Common myeloid progenitor, CD34-positive (primary cell): ENCODE measurements around the gene WDR27.

Source experiments
- CTCF ChIA-PET: fragments of 350-600 bp; sonication (Branson Sonifier 250); formaldehyde crosslinking; loops from one replicate; lab custom pipeline; 2021; ENCODE audit warnings: antibody characterized with exemption; lab: Charles Lee
- POLR2A ChIA-PET: fragments of 350-600 bp; sonication (Branson Sonifier 250); formaldehyde crosslinking; loops from one replicate; lab custom pipeline; 2021; ENCODE audit warnings: antibody characterized with exemption; lab: Charles Lee
- DNase-seq, 3 donors: peaks; one replicate each; pipeline versions ENCODE4 v3.0.0 to v3.0.0-alpha.2; 2013
- H3K27ac ChIP-seq, 2 experiments: 1 replicate in 1 of 2; 2 replicates in 1 of 2; pipeline ENCODE4 v1.7.0; 2013; ENCODE audit warnings: inconsistent platforms in 2 of 2, low read length in 2 of 2, mild to moderate bottlenecking in 2 of 2, low read depth in 1 of 2, moderate library complexity in 1 of 2; ENCODE audit not compliant: severe bottlenecking in 2 of 2, insufficient read depth in 1 of 2, poor library complexity in 1 of 2
- H3K27me3 ChIP-seq, 5 experiments: replicated peaks in 2 of 5; 1 replicate in 3 of 5; 2 replicates in 2 of 5; pipeline versions ENCODE4 v1.6.1 to v1.7.0; 2013; ENCODE audit warnings: low read length in 4 of 5, mild to moderate bottlenecking in 2 of 5, moderate library complexity in 2 of 5, inconsistent platforms in 1 of 5; ENCODE audit not compliant: insufficient read depth in 5 of 5, control insufficient read depth in 4 of 5
- H3K36me3 ChIP-seq, 4 experiments: 1 replicate in 2 of 4; 2 replicates in 2 of 4; pipeline versions ENCODE4 v1.6.1 to v1.7.0; 2013; ENCODE audit warnings: low read length in 3 of 4, control low read depth in 1 of 4, mild to moderate bottlenecking in 1 of 4; ENCODE audit not compliant: control insufficient read depth in 4 of 4, insufficient read depth in 4 of 4
- H3K4me1 ChIP-seq, 4 experiments: 1 replicate in 3 of 4; 2 replicates in 1 of 4; pipeline versions ENCODE4 v1.6.1 to v1.7.1; 2013; ENCODE audit warnings: low read length in 3 of 4, mild to moderate bottlenecking in 3 of 4, control low read depth in 1 of 4, inconsistent platforms in 1 of 4, moderate library complexity in 1 of 4; ENCODE audit not compliant: control insufficient read depth in 4 of 4, insufficient read depth in 4 of 4; ENCODE audit errors: control extremely low read depth in 1 of 4
- H3K4me3 ChIP-seq, 7 experiments: 1 replicate in 4 of 7; 2 replicates in 3 of 7; pipeline versions ENCODE4 v1.5.1 to v1.7.0; 2013; ENCODE audit warnings: mild to moderate bottlenecking in 7 of 7, low read length in 6 of 7, moderate library complexity in 6 of 7, inconsistent platforms in 2 of 7, low read depth in 2 of 7, control low read depth in 1 of 7; ENCODE audit not compliant: insufficient read depth in 4 of 7, control insufficient read depth in 1 of 7; ENCODE audit errors: extremely low read depth in 1 of 7
- H3K9me3 ChIP-seq, 5 experiments: 1 replicate in 4 of 5; 2 replicates in 1 of 5; pipeline versions ENCODE4 v1.6.1 to v1.7.1; 2013; ENCODE audit warnings: low read length in 4 of 5, mild to moderate bottlenecking in 2 of 5, inconsistent platforms in 1 of 5, low read depth in 1 of 5, moderate library complexity in 1 of 5; ENCODE audit not compliant: control insufficient read depth in 4 of 5, insufficient read depth in 2 of 5; ENCODE audit errors: control extremely low read depth in 1 of 5
- WGBS: methylation state at CpG from one replicate; pipeline ENCODE4 v1.1.5; 2013; ENCODE audit not compliant: insufficient coverage; 5-methylcytosine and 5-hydroxymethylcytosine counted together

WDR27 gene

DNA sequence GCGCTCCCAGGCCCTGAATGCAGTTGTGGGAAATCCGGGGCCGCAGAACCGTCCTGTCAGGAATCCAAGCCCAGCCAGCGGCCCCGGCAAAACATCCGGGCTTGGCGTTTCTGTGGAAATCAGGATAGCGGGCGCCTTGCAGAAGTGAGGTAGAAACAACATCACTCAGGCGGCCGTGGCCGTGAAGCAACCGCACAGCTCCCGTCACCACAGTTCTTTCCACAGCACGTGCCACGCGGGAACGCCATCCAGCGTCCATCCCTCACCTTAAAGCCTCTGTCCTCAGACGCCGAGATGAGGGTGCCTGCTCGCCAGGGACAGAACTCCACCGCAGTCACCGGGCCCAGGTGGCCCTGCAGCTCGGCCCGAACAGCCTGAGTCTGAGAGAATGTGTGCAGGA lies 34.1 kb downstream of the WDR27 start:
- 99% methylated on average over 27 of the region's 27 CpGs for WGBS
- DNase-seq = no peak
- Histone ChIP-seq H3K27ac (no peak overlapping the region), H3K4me1 (peaks cover 0 to 15% (median 7%) of the 10 kb centered on the region in 4 experiments), H3K27me3 (no peaks in the 10 kb centered on the region), H3K36me3 (peaks cover 5 to 62% (median 47%) of the 10 kb centered on the region in 4 experiments), H3K9me3 (no peaks in the 10 kb centered on the region), H3K4me3 (no peak overlapping the region)
- POLR2A ChIA-PET = no interaction called here
- CTCF ChIA-PET = no interaction called here

DNA sequence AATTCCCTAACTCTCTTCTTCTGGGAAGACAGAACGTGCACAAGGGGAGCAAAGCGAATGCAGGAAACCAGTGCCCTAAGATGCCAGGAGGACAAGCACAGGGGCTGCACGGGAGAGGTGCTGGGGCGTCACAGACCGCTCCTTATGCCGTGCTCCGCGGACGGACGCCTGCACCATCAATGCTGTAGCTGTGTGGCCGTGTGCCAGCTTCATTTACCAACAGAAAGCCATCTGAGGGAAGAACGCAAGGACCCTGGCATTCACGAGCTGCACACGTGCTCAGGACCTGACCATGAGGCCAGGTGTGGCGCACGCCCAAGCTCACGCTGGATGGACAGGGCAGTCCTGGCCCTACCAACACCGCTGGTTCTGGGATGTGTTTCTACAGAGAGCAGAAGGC lies 35.4 kb downstream of the WDR27 start:
- Histone ChIP-seq H3K4me1 (peaks cover 0 to 15% (median 7%) of the 10 kb centered on the region in 4 experiments), H3K4me3 (no peak overlapping the region), H3K27me3 (no peaks in the 10 kb centered on the region), H3K36me3 (peaks cover 9 to 60% (median 44%) of the 10 kb centered on the region in 4 experiments), H3K27ac (no peak overlapping the region), H3K9me3 (no peaks in the 10 kb centered on the region)
- CTCF ChIA-PET = interaction anchor here (0.6 kb wide), 1 partner anchor 18 kb away, joined by 3 read pairs; no protein-coding TSS in a partner anchor
- no peak for DNase-seq
- POLR2A ChIA-PET = no interaction called here
- 99% methylated on average over 18 of the region's 18 CpGs for WGBS

DNA sequence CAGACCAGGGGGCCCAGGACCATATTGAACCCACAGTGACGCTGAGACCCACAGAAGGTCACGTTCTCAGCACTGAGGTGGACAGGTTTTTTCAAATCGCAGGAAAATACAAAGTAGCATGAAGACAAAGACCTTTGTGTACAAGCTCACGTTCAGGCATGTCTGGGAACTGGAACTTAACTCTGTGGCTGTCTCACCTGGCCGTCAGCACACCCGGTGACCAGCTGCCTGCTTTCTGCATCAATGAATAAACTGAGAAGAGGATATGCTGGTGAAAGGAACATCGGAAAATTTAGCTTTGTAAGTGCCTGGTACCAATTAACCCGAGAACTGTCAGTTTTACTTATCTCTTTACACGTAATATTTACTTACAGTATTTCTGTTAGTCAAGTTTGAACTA lies 36.5 kb downstream of the WDR27 start:
- CTCF ChIA-PET = interaction anchor here (0.9 kb wide), 1 partner anchor 12 kb away, joined by 4 read pairs; no protein-coding TSS in a partner anchor
- Histone ChIP-seq H3K27me3 (no peaks in the 10 kb centered on the region), H3K4me3 (no peak overlapping the region), H3K36me3 (peaks cover 11 to 61% (median 43%) of the 10 kb centered on the region in 4 experiments), H3K27ac (no peak overlapping the region), H3K9me3 (no peaks in the 10 kb centered on the region), H3K4me1 (peaks cover 0 to 11% (median 6%) of the 10 kb centered on the region in 4 experiments)
- 89% methylated on average over 7 of the region's 9 CpGs for WGBS
- POLR2A ChIA-PET = interaction anchor here (0.6 kb wide), 1 partner anchor 52 kb away, joined by 3 read pairs; no protein-coding TSS in a partner anchor
- DNase-seq = no peak

DNA sequence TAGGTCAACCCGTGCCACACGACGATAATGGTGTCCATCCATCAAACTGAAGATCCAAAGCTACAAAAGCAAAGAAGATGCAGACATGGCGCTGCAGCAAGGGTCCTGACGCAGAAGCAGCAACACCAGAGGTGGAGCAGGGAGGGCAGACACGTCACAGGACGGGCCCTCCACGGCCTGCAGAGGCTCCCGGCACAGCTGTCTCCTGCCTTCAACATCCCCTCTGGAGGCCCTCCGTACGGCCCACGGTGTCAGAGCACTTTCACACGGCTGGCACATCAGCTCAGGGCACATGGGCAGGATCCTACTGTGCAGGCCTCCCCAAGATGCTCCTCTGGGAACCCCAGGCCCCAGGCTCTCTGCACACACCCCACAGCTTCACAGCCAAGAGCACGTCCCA lies 37.6 kb downstream of the WDR27 start:
- Histone ChIP-seq H3K9me3 (no peaks in the 10 kb centered on the region), H3K36me3 (peaks cover 11 to 69% (median 47%) of the 10 kb centered on the region in 4 experiments), H3K27ac (no peak overlapping the region), H3K4me1 (peaks cover 0 to under 1% (median 0%) of the 10 kb centered on the region in 4 experiments), H3K27me3 (no peaks in the 10 kb centered on the region), H3K4me3 (no peak overlapping the region)
- ChIA-PET POLR2A (no interaction called here), CTCF (no interaction called here)
- WGBS = 99% methylated on average over 14 of the region's 14 CpGs
- no peak for DNase-seq

DNA sequence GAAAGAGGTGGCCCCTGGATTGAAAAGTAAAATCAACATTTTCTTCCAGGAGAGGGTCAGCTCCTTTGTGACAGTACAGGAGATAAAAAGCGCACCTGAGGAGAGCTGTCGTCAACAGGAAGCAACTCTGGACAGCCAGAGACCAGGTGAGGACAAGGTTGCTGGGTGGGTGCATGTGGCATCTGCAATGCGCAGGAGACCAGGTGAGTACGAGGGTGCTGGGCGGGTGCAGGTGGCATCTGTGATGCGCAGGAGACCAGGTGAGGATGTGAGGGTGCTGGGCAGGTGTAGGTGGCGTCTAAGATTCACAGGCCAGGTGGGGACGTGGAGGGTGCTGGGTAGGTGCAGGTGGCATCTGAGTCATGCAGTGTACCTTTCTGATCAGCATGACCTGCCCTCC lies 38.4 kb downstream of the WDR27 start:
- 96% methylated on average over 8 of the region's 8 CpGs for WGBS
- no peak overlapping the region for H3K27ac ChIP-seq
- H3K27me3 ChIP-seq = no peaks in the 10 kb centered on the region
- ChIA-PET CTCF (no interaction called here), POLR2A (no interaction called here)
- H3K4me1 ChIP-seq = no peaks in the 10 kb centered on the region
- H3K36me3 ChIP-seq = peaks cover 11 to 71% (median 49%) of the 10 kb centered on the region in 4 experiments
- no peaks in the 10 kb centered on the region for H3K9me3 ChIP-seq
- H3K4me3 ChIP-seq = no peak overlapping the region
- DNase-seq = no peak

DNA sequence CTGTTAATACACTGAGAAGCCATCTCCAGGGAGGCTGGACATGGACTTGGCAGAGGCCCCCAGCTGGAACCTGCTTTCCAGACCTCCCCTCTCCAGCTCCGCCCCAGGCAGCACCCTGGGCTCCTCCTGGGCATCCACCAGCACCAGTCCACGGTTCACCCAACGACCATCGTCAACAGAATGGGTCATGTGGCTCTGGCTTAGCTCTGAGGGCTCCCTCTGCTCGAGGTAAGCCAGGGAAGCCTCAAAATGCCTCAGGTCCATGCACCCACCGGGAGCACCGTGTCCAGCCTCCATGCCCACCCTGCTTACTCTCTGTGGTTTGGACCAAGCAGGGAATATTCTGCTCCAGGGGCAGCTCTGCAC lies 40.5 kb downstream of the WDR27 start:
- H3K27me3 ChIP-seq = no peaks in the 10 kb centered on the region
- no peak overlapping the region for H3K4me3 ChIP-seq
- WGBS = 95% methylated on average over 7 of the region's 7 CpGs
- CTCF ChIA-PET = no interaction called here
- H3K9me3 ChIP-seq = no peaks in the 10 kb centered on the region
- POLR2A ChIA-PET = no interaction called here
- peaks cover 11 to 69% (median 45%) of the 10 kb centered on the region in 4 experiments for H3K36me3 ChIP-seq
- no peak for DNase-seq
- H3K4me1 ChIP-seq = no peaks in the 10 kb centered on the region
- H3K27ac ChIP-seq = no peak overlapping the region

DNA sequence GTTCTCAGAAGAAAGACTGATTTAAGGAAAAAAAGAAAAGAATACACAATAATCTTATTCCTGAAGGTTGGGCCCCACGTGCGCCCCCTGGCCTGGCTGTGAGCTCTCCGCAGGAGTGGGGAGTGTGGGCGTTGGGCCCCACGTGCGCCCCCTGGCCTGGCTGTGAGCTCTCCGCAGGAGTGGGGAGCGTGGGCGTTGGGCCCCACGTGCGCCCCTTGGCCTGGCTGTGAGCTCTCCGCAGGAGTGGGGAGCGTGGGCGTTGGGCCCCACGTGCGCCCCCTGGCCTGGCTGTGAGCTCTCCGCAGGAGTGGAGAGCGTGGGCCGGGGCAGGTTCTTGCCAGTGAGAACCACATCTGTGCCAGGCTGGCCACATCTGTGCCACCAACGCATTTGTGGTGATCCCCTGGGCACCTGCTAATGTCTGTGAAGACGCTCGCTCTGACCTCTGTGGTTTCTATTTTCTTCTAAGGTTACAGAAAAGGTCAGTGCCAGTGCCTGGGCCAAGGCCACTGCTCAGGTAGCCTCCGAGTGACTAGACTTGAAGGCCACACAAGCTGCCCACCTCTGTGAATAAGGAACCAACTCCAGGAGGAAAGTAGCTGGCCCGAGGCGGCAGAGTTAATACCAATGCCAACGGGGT lies 41.0 kb downstream of the WDR27 start:
- Histone ChIP-seq H3K4me1 (no peaks in the 10 kb centered on the region), H3K9me3 (no peaks in the 10 kb centered on the region), H3K36me3 (peaks cover 11 to 72% (median 44%) of the 10 kb centered on the region in 4 experiments), H3K27me3 (no peaks in the 10 kb centered on the region), H3K27ac (no peak overlapping the region), H3K4me3 (no peak overlapping the region)
- ChIA-PET CTCF (no interaction called here), POLR2A (no interaction called here)
- no peak for DNase-seq
- WGBS = 97% methylated on average over 24 of the region's 26 CpGs
